Endothelial cell (in vitro differentiated cells): ENCODE measurements around the gene MMP26. TPM values are rescaled to one million over a fixed set of nuclear protein-coding genes. Genes with fewer than 3 reads are reported as not detected.

Experiments
- DNase-seq: peaks from one replicate; pipeline ENCODE4 v3.0.0; 2021; ENCODE audit warnings: low spot score
- H3K27ac Mint-ChIP-seq: one replicate; pipeline ENCODE4 v1.8.0; 2021; ENCODE audit warnings: mixed read lengths, inconsistent platforms; ENCODE audit not compliant: unreplicated experiment
- H3K27me3 Mint-ChIP-seq: one replicate; pipeline ENCODE4 v1.8.0; 2021; ENCODE audit warnings: mild to moderate bottlenecking, moderate library complexity, mixed read lengths, inconsistent platforms; ENCODE audit not compliant: unreplicated experiment
- H3K36me3 Mint-ChIP-seq: one replicate; pipeline ENCODE4 v1.8.0; 2021; ENCODE audit warnings: mild to moderate bottlenecking, low read depth, mixed read lengths, inconsistent platforms; ENCODE audit not compliant: unreplicated experiment
- H3K4me1 Mint-ChIP-seq: one replicate; pipeline ENCODE4 v1.8.0; 2021; ENCODE audit warnings: mild to moderate bottlenecking, mixed read lengths, inconsistent platforms; ENCODE audit not compliant: unreplicated experiment
- H3K4me3 Mint-ChIP-seq: one replicate; pipeline ENCODE4 v1.8.0; 2021; ENCODE audit warnings: mild to moderate bottlenecking, mixed read lengths, inconsistent platforms; ENCODE audit not compliant: unreplicated experiment
- H3K9me3 Mint-ChIP-seq: one replicate; pipeline ENCODE4 v1.8.0; 2021; ENCODE audit warnings: mixed read lengths, inconsistent platforms; ENCODE audit not compliant: unreplicated experiment
- total RNA-seq: library from RNA; stranded (reverse); fragmentation: NEBNext Ultra II Directional; extraction: Animal tissue kit (Norgen Biotek cat#: 25700); gene quantifications from one replicate; pipeline ENCODE4 v1.2.1, GENCODE V29; 2021; ENCODE audit not compliant: unreplicated experiment
- TF ChIP-seq, protein P1 (sequence below): fragments of 200-600 bp; sonication (generic); IDR thresholded peaks from one replicate; pipeline ENCODE4 v1.5.0; 2021; ENCODE audit warnings: antibody characterized with exemption; ENCODE audit not compliant: unreplicated experiment

Gene MMP26
- total RNA-seq, 1 donor from 2014 or later: not detected

DNA sequence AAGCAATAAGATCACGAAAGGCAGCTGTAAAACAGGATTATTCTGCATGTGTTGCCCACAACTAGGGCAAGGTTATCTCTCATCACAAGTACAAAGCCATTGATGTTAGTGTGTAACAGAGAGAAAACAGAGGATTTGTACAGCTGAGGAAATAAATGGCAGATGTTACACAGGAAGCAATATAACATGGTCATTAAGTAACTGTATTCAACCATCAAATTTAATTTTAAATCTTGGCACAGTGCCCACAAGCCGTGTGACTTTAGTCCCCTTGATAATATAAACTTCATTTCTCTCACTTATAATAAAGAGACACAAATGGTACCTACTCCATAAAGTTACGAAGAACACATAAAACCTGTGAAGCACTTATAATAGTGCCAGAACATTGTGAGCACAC lies 24.2 kb upstream of the MMP26 start:
- no peaks in the 10 kb centered on the region for H3K4me1 Mint-ChIP-seq
- DNase-seq: no peak
- H3K36me3 Mint-ChIP-seq: no peaks in the 10 kb centered on the region
- TF ChIP-seq, protein P1, sequence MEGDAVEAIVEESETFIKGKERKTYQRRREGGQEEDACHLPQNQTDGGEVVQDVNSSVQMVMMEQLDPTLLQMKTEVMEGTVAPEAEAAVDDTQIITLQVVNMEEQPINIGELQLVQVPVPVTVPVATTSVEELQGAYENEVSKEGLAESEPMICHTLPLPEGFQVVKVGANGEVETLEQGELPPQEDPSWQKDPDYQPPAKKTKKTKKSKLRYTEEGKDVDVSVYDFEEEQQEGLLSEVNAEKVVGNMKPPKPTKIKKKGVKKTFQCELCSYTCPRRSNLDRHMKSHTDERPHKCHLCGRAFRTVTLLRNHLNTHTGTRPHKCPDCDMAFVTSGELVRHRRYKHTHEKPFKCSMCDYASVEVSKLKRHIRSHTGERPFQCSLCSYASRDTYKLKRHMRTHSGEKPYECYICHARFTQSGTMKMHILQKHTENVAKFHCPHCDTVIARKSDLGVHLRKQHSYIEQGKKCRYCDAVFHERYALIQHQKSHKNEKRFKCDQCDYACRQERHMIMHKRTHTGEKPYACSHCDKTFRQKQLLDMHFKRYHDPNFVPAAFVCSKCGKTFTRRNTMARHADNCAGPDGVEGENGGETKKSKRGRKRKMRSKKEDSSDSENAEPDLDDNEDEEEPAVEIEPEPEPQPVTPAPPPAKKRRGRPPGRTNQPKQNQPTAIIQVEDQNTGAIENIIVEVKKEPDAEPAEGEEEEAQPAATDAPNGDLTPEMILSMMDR: no peak
- H3K4me3 Mint-ChIP-seq: no peak overlapping the region
- H3K27ac Mint-ChIP-seq: no peak overlapping the region
- H3K27me3 Mint-ChIP-seq: no peaks in the 10 kb centered on the region
- H3K9me3 Mint-ChIP-seq: no peaks in the 10 kb centered on the region

DNA sequence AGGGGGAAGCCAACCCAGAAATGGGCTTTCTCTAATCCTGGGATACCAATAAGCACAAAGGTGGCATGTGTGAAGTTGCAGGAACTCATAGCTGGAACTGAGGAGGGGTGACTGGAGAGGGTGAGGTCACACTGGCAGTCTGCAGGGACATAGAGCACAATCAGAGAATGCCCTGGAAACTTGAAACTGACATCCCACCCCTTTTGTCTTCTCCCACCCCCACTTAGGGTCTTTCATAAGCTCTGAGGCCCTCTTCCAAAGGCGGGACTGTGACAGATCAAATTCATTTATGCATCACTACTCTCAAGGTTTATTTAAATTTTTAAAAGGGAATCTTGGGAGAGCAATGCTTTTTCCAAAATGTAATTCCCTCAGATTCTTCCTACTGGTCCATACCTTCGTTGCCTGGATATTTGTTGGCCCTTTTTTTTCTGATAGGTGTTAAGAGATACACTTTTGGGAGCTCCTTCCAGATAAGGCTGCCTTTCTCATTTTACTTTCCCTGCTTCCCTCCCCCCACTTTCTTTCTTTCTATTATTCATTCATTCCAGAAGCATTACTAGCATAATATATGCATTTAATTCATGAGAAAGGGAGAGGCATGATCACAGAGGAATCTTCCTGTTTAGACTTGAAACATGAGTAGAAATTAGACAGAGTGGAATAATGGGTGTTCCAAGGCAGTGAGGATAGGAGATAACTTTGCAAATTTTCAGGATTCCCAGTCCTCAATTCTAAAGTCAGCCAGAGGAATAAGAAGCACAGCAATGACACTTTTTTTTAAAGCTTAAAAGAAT lies 21.8 kb upstream of the MMP26 start:
- TF ChIP-seq, protein P1: no peak
- H3K27me3 Mint-ChIP-seq: no peaks in the 10 kb centered on the region
- H3K9me3 Mint-ChIP-seq: no peaks in the 10 kb centered on the region
- H3K36me3 Mint-ChIP-seq: no peaks in the 10 kb centered on the region
- DNase-seq: no peak
- H3K27ac Mint-ChIP-seq: no peak overlapping the region
- no peaks in the 10 kb centered on the region for H3K4me1 Mint-ChIP-seq
- no peak overlapping the region for H3K4me3 Mint-ChIP-seq

DNA sequence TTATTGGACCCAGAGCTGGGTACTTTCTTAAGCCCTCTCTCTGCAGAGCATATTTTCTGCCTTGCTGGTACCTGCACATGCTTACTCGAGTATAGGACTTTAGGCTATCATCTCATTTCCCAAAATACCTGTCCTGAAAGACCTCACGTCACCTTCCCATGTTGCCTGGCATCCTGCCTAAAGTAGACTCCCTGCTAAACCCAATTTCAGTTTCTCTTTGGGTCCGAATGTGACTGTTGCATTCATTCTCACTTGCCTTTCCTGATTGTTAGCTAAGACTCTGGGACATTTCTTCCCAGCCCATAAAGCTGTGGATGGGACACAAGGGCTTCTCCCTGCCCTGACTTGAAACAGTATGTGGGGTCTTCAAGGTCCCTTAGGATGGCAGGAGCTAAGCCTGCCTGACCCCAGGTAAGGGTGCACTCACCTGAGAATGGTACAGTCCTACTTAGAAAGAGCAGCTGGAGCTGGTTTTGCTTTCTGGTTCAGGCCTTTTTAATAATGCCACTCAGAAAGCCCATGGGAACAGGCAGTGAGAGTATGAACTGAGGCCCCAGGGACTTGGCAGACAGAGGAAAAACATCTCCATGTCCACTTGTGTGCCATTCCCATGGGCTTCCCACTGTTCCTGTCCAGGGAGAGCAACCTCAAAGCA lies 19.8 kb upstream of the MMP26 start:
- H3K4me3 Mint-ChIP-seq: no peak overlapping the region
- no peak overlapping the region for H3K27ac Mint-ChIP-seq
- no peaks in the 10 kb centered on the region for H3K27me3 Mint-ChIP-seq
- TF ChIP-seq, protein P1: no peak
- H3K4me1 Mint-ChIP-seq: no peaks in the 10 kb centered on the region
- no peak for DNase-seq
- no peaks in the 10 kb centered on the region for H3K9me3 Mint-ChIP-seq
- H3K36me3 Mint-ChIP-seq: no peaks in the 10 kb centered on the region

DNA sequence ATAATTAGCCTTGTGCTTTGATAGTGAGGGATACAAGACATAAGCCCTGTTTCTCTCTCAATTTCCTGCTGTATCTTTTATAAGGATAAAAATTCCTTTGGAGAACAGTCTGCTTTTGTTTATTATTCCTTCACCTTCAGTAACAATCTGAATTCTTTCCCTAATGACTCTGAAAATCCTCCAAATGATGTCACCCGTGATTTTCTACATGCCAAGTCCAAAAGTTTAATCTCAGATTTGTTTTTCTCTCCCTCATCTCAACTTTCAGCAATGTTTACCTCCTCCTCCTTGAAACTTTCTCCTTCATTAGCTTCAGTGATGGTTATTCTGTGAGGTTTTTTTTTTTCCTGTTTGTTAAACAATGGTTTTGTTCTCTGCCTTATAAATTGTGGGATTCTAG lies 9.1 kb upstream of the MMP26 start:
- H3K27ac Mint-ChIP-seq: no peak overlapping the region
- H3K4me3 Mint-ChIP-seq: no peak overlapping the region
- H3K27me3 Mint-ChIP-seq: peaks cover 1% of the 10 kb centered on the region
- H3K36me3 Mint-ChIP-seq: no peaks in the 10 kb centered on the region
- TF ChIP-seq, protein P1: no peak
- no peaks in the 10 kb centered on the region for H3K4me1 Mint-ChIP-seq
- DNase-seq: no peak
- no peaks in the 10 kb centered on the region for H3K9me3 Mint-ChIP-seq

DNA sequence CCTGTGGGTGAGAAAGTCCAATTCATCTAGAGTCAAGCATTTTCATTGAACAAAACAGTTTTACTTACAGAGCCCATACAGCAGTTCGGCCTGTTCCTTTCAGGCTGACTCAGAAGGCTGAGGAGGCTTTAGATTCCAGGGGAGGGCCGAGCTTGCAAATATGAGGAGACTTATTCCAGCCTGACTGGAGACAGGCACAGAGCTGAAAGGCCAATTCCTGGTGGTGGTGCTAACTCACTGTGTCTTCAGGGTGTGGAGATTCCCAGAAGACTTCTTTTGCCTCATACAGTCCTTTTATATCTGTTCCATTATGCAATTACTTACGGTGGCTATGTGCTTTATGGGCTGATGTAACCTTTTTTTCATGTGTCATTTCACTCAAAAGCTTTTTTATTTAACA lies 7.0 kb upstream of the MMP26 start, which contains the start of gene OR51E2:
TSS of gene OR51E2 (minus strand) at position 269 of the 400 bp plus-strand sequence. CDS start 15,142 bp downstream, outside the sequence.
- DNase-seq: no peak
- H3K27ac Mint-ChIP-seq: no peak within 1 kb of the TSS
- TF ChIP-seq, protein P1: no peak
- no peaks in the 10 kb centered on the region for H3K36me3 Mint-ChIP-seq
- no peaks in the 10 kb centered on the region for H3K27me3 Mint-ChIP-seq
- H3K4me3 Mint-ChIP-seq: no peak within 1 kb of the TSS
- no peaks in the 10 kb centered on the region for H3K9me3 Mint-ChIP-seq
- no peaks in the 10 kb centered on the region for H3K4me1 Mint-ChIP-seq
